ENCODE data around the gene CASP7. TPM values are rescaled to one million over a fixed set of nuclear protein-coding genes. Genes with fewer than 3 reads are reported as not detected.

CASP7 gene
- total RNA-seq, 1 donor from 2014 or later: 9.9 TPM

GRCh38 chr10:113746217-113746957, 66.7 kb downstream of the CASP7 start:
- no peaks in the 10 kb centered on the region for H3K9me3 ChIP-seq (replicated peaks)
- no peak for TF ChIP-seq CTCF (IDR thresholded peaks at IDR 0.05; ENCODE audit: borderline replicate concordance)
- intact Hi-C loops (cut with micrococcal nuclease): no loop called here

GRCh38 chr10:113751181-113751732, 71.5 kb downstream of the CASP7 start, which contains the start of gene PLEKHS1:
Gene PLEKHS1 (plus strand): TSS chr10:113751682. CDS start chr10:113755278, 3,596 bp downstream.
- H3K27me3 ChIP-seq (ENCODE audit: low read depth): peaks cover 38% of the 10 kb centered on the region
- H3K4me1 ChIP-seq: no peaks in the 10 kb centered on the region
- intact Hi-C loops (cut with micrococcal nuclease): no loop called here
- TF ChIP-seq CTCF (IDR thresholded peaks at IDR 0.05; ENCODE audit: borderline replicate concordance): no peak
- H3K9me3 ChIP-seq (replicated peaks): no peaks in the 10 kb centered on the region
- no peak for DNase-seq
- no peaks in the 10 kb centered on the region for H3K36me3 ChIP-seq
- H3K27ac ChIP-seq (replicated peaks): no peak within 1 kb of the TSS
- H3K4me3 ChIP-seq: no peak within 1 kb of the TSS

More at GRCh38 chr10:113746217-113746957, 66.7 kb downstream of the CASP7 start:
- no peak for DNase-seq
- H3K27me3 ChIP-seq (ENCODE audit: low read depth): peaks cover 32% of the 10 kb centered on the region
- no peaks in the 10 kb centered on the region for H3K36me3 ChIP-seq
- H3K4me3 ChIP-seq: no peak overlapping the region
- no peaks in the 10 kb centered on the region for H3K4me1 ChIP-seq
- no peak overlapping the region for H3K27ac ChIP-seq (replicated peaks)

GRCh38 chr10:113752553-113752952, 72.8 kb downstream of the CASP7 start:
- DNase-seq: no peak
- Histone ChIP-seq H3K27ac (replicated peaks) (no peak overlapping the region), H3K27me3 (ENCODE audit: low read depth) (peaks cover 38% of the 10 kb centered on the region), H3K4me3 (no peak overlapping the region), H3K4me1 (no peaks in the 10 kb centered on the region), H3K9me3 (replicated peaks) (no peaks in the 10 kb centered on the region), H3K36me3 (no peaks in the 10 kb centered on the region)
- intact Hi-C loops (cut with micrococcal nuclease): no loop called here
- no peak for TF ChIP-seq CTCF (IDR thresholded peaks at IDR 0.05; ENCODE audit: borderline replicate concordance)

GRCh38 chr10:113753020-113753692, 73.4 kb downstream of the CASP7 start:
- Histone ChIP-seq H3K4me1 (no peaks in the 10 kb centered on the region), H3K27me3 (ENCODE audit: low read depth) (peaks cover 38% of the 10 kb centered on the region), H3K36me3 (no peaks in the 10 kb centered on the region), H3K4me3 (no peak overlapping the region), H3K9me3 (replicated peaks) (no peaks in the 10 kb centered on the region), H3K27ac (replicated peaks) (no peak overlapping the region)
- no peak for TF ChIP-seq CTCF (IDR thresholded peaks at IDR 0.05; ENCODE audit: borderline replicate concordance)
- intact Hi-C loops (cut with micrococcal nuclease): no loop called here
- no peak for DNase-seq

GRCh38 chr10:113754125-113754524, 74.4 kb downstream of the CASP7 start:
- no peak for DNase-seq
- H3K9me3 ChIP-seq (replicated peaks): no peaks in the 10 kb centered on the region
- no peak for TF ChIP-seq CTCF (IDR thresholded peaks at IDR 0.05; ENCODE audit: borderline replicate concordance)
- no peaks in the 10 kb centered on the region for H3K36me3 ChIP-seq
- intact Hi-C loops (cut with micrococcal nuclease): no loop called here
- no peak overlapping the region for H3K4me3 ChIP-seq
- H3K27me3 ChIP-seq (ENCODE audit: low read depth): peaks cover 34% of the 10 kb centered on the region
- no peak overlapping the region for H3K27ac ChIP-seq (replicated peaks)
- H3K4me1 ChIP-seq: no peaks in the 10 kb centered on the region
